HG03045 (cell line): ENCODE measurements around the gene BPI.
"Not testable (repeated sequence)": the region's sequence is repeated elsewhere in the genome, so short reads cannot be mapped to it uniquely, and the experiment has no call there.

Experiments
- ATAC-seq: cut with Tn5 transposase; IDR thresholded peaks from one replicate; pipeline ENCODE4 v1.9.1; 2021; ENCODE audit warnings: mild to moderate bottlenecking, moderate library complexity; ENCODE audit not compliant: unreplicated experiment

BPI gene

GRCh38 chr20:38277691-38278090 lies 26.3 kb upstream of the BPI start:
- ATAC-seq, result no peak

GRCh38 chr20:38278131-38278530 lies 25.8 kb upstream of the BPI start:
- no peak for ATAC-seq

- ATAC-seq, result no peak
These were observed 25.2 kb upstream of the BPI start for GRCh38 chr20:38278763-38279162.

GRCh38 chr20:38281176-38281915 lies 22.6 kb upstream of the BPI start:
- ATAC-seq, result not testable (repeated sequence)

GRCh38 chr20:38283236-38283635 lies 20.7 kb upstream of the BPI start:
- ATAC-seq, result no peak

GRCh38 chr20:38284066-38284650 lies 19.8 kb upstream of the BPI start:
- ATAC-seq, result not testable (repeated sequence)

GRCh38 chr20:38284893-38285444 lies 19.0 kb upstream of the BPI start:
- ATAC-seq, result no peak

- ATAC-seq, result no peak
These were observed 17.1 kb upstream of the BPI start for GRCh38 chr20:38286586-38287531.

- ATAC-seq, result no peak
These were observed 12.8 kb upstream of the BPI start for GRCh38 chr20:38290829-38291814.

- no peak for ATAC-seq
These were observed 12.0 kb upstream of the BPI start for GRCh38 chr20:38291966-38292365.

GRCh38 chr20:38293491-38294065 lies 10.4 kb upstream of the BPI start:
- ATAC-seq, result no peak

- ATAC-seq, result no peak
These were observed 9.8 kb upstream of the BPI start for GRCh38 chr20:38294076-38294591.

- ATAC-seq, result no peak
These were observed 8.1 kb upstream of the BPI start for GRCh38 chr20:38295811-38296210.

GRCh38 chr20:38296433-38296832 lies 7.5 kb upstream of the BPI start:
- no peak for ATAC-seq

GRCh38 chr20:38297916-38298674 lies 5.9 kb upstream of the BPI start:
- ATAC-seq, result no peak

GRCh38 chr20:38298768-38299288 lies 5.1 kb upstream of the BPI start:
- no peak for ATAC-seq

- no peak for ATAC-seq
These were observed 4.0 kb upstream of the BPI start for GRCh38 chr20:38299963-38300362.

- no peak for ATAC-seq
These were observed 3.5 kb upstream of the BPI start for GRCh38 chr20:38300438-38300837.

- no peak for ATAC-seq
These were observed 2.6 kb upstream of the BPI start for GRCh38 chr20:38301309-38301708.
